ENCODE measurements around the gene C3orf80. TPM values are rescaled to one million over a fixed set of nuclear protein-coding genes. Genes with fewer than 3 reads are reported as not detected.

C3orf80 gene
- polyA plus RNA-seq, 2 of the 4 experiments (the other 2 are of a cell fraction): 1.7 to 3.7 TPM

- ChIA-PET POLR2A (no interaction called here), CTCF (no interaction called here)
- no peak for FAIRE-seq
- Histone ChIP-seq H3K27ac (no peak overlapping the region), H3K4me3 (no peak overlapping the region), H3K4me1 (no peaks in the 10 kb centered on the region), H3K4me2 (no peak overlapping the region), H3K9me3 (no peaks in the 10 kb centered on the region)
- no peak for DNase-seq (ENCODE audit: low read depth in 1 of 2, low spot score in 1 of 2)
- no peak for ATAC-seq
- 77% methylated on average over 1 of the region's 1 CpG for WGBS (ENCODE audit: missing lambda C conversion rate)
- TF ChIP-seq KDM5A (IDR thresholded peaks at IDR 0.05) (no peak), HOXA7 (CRISPR knock-in tag; IDR thresholded peaks at IDR 0.05) (no peak), GATA3 (IDR thresholded peaks at IDR 0.05; ENCODE audit: borderline replicate concordance) (no peak), ESRRA (IDR thresholded peaks at IDR 0.05; ENCODE audit: borderline replicate concordance, low read length) (no peak), E2F6 (IDR thresholded peaks at IDR 0.05; ENCODE audit: borderline replicate concordance, low read depth) (no peak), RNF2 (IDR thresholded peaks at IDR 0.05; ENCODE audit: borderline replicate concordance, low read depth) (no peak), EHMT2 (IDR thresholded peaks at IDR 0.05; ENCODE audit: low read depth) (no peak), MAZ (IDR thresholded peaks at IDR 0.05; ENCODE audit: borderline replicate concordance, low read depth, low read length) (no peak), ZSCAN20 (CRISPR knock-in tag; IDR thresholded peaks at IDR 0.05) (no peak), JUNB (IDR thresholded peaks at IDR 0.05) (no peak), ZNF302 (CRISPR knock-in tag; IDR thresholded peaks at IDR 0.05) (no peak), BHLHE40 (IDR thresholded peaks at IDR 0.05; ENCODE audit: low read depth, low read length) (no peak), PHF8 (IDR thresholded peaks at IDR 0.05; ENCODE audit: borderline replicate concordance, low read depth) (no peak), REST (IDR thresholded peaks at IDR 0.05) (no peak), MAFK (IDR thresholded peaks at IDR 0.05; ENCODE audit: partially characterized antibody) (no peak), NPAS2 (CRISPR knock-in tag; IDR thresholded peaks at IDR 0.05; ENCODE audit: borderline replicate concordance) (no peak), BCL3 (IDR thresholded peaks at IDR 0.05) (no peak)
Observed at GRCh38 chr3:160192310-160193029, 32.8 kb upstream of the C3orf80 start.

GRCh38 chr3:160193644-160194192 lies 31.5 kb upstream of the C3orf80 start:
- H3K9me3 ChIP-seq: no peaks in the 10 kb centered on the region
- ChIA-PET POLR2A (no interaction called here), CTCF (interaction anchor here (0.7 kb wide), 1 partner anchor 30 kb away, joined by 3 read pairs; no protein-coding TSS in a partner anchor)
- ATAC-seq (no peak), FAIRE-seq (no peak), DNase-seq (ENCODE audit: low read depth in 1 of 2, low spot score in 1 of 2) (no peak)
- 54% methylated on average over 6 of the region's 6 CpGs for WGBS (ENCODE audit: missing lambda C conversion rate)
- no peak overlapping the region for H3K4me2 ChIP-seq
- H3K4me3 ChIP-seq: no peak overlapping the region
- H3K4me1 ChIP-seq: no peaks in the 10 kb centered on the region
- no peak overlapping the region for H3K27ac ChIP-seq
- TF ChIP-seq ZFP36 (IDR thresholded peaks at IDR 0.05; ENCODE audit: borderline replicate concordance, partially characterized antibody) (no peak), BHLHE40 (IDR thresholded peaks at IDR 0.05; ENCODE audit: low read depth, low read length) (no peak), EP300 (IDR thresholded peaks at IDR 0.05) (no peak), CTCF (IDR thresholded peaks at IDR 0.05) (no peak), POLR2AphosphoS2 (conservative IDR thresholded peaks at IDR 0.05; ENCODE audit: low read length) (no peak), ESRRA (IDR thresholded peaks at IDR 0.05; ENCODE audit: borderline replicate concordance, low read length) (no peak), POLR2A (IDR thresholded peaks at IDR 0.05; ENCODE audit: low read length) (no peak), ELK1 (IDR thresholded peaks at IDR 0.05; ENCODE audit: low read depth, low read length) (no peak), HEYL (CRISPR knock-in tag; IDR thresholded peaks at IDR 0.05) (no peak), FOXS1 (CRISPR knock-in tag; IDR thresholded peaks at IDR 0.05) (no peak), JUNB (IDR thresholded peaks at IDR 0.05) (no peak), NPAS2 (CRISPR knock-in tag; IDR thresholded peaks at IDR 0.05; ENCODE audit: borderline replicate concordance) (no peak), HOXB5 (CRISPR knock-in tag; IDR thresholded peaks at IDR 0.05) (no peak), ATOH8 (CRISPR knock-in tag; IDR thresholded peaks at IDR 0.05; ENCODE audit: low read depth) (no peak), MAZ (IDR thresholded peaks at IDR 0.05; ENCODE audit: borderline replicate concordance, low read depth, low read length) (no peak)

Measured in A549 (cell line).